Endothelial cell (in vitro differentiated cells): ENCODE results near the gene FAM3C. TPM values are rescaled to one million over a fixed set of nuclear protein-coding genes. Genes with fewer than 3 reads are reported as not detected.
"Not testable (repeated sequence)": the region's sequence is repeated elsewhere in the genome, so short reads cannot be mapped to it uniquely, and the experiment has no call there.

Experiments
- DNase-seq: peaks from one replicate; pipeline ENCODE4 v3.0.0; 2021; ENCODE audit warnings: low spot score
- H3K27ac Mint-ChIP-seq: one replicate; pipeline ENCODE4 v1.8.0; 2021; ENCODE audit warnings: mixed read lengths, inconsistent platforms; ENCODE audit not compliant: unreplicated experiment
- H3K27me3 Mint-ChIP-seq: one replicate; pipeline ENCODE4 v1.8.0; 2021; ENCODE audit warnings: mild to moderate bottlenecking, moderate library complexity, mixed read lengths, inconsistent platforms; ENCODE audit not compliant: unreplicated experiment
- H3K36me3 Mint-ChIP-seq: one replicate; pipeline ENCODE4 v1.8.0; 2021; ENCODE audit warnings: mild to moderate bottlenecking, low read depth, mixed read lengths, inconsistent platforms; ENCODE audit not compliant: unreplicated experiment
- H3K4me1 Mint-ChIP-seq: one replicate; pipeline ENCODE4 v1.8.0; 2021; ENCODE audit warnings: mild to moderate bottlenecking, mixed read lengths, inconsistent platforms; ENCODE audit not compliant: unreplicated experiment
- H3K4me3 Mint-ChIP-seq: one replicate; pipeline ENCODE4 v1.8.0; 2021; ENCODE audit warnings: mild to moderate bottlenecking, mixed read lengths, inconsistent platforms; ENCODE audit not compliant: unreplicated experiment
- H3K9me3 Mint-ChIP-seq: one replicate; pipeline ENCODE4 v1.8.0; 2021; ENCODE audit warnings: mixed read lengths, inconsistent platforms; ENCODE audit not compliant: unreplicated experiment
- CTCF ChIP-seq: fragments of 200-600 bp; sonication (generic); IDR thresholded peaks from one replicate; pipeline ENCODE4 v1.5.0; 2021; ENCODE audit warnings: antibody characterized with exemption; ENCODE audit not compliant: unreplicated experiment
- total RNA-seq: library from RNA; stranded (reverse); fragmentation: NEBNext Ultra II Directional; extraction: Animal tissue kit (Norgen Biotek cat#: 25700); gene quantifications from one replicate; pipeline ENCODE4 v1.2.1, GENCODE V29; 2021; ENCODE audit not compliant: unreplicated experiment

Gene FAM3C
- total RNA-seq, 1 donor from 2014 or later = 50.9 TPM

GRCh38 chr7:121327671-121328070, 68.4 kb downstream of the FAM3C start:
- TF ChIP-seq CTCF = no peak
- Mint-ChIP-seq H3K4me1 (peaks cover 3% of the 10 kb centered on the region), H3K36me3 (no peaks in the 10 kb centered on the region), H3K4me3 (no peak overlapping the region), H3K9me3 (no peaks in the 10 kb centered on the region), H3K27ac (no peak overlapping the region), H3K27me3 (peaks cover 12% of the 10 kb centered on the region)
- DNase-seq = no peak

- Mint-ChIP-seq H3K27me3 (peaks cover 7% of the 10 kb centered on the region), H3K9me3 (no peaks in the 10 kb centered on the region), H3K4me3 (no peak overlapping the region)
These were observed 72.4 kb downstream of the FAM3C start for GRCh38 chr7:121323515-121324302.

GRCh38 chr7:121322460-121322859, 73.6 kb downstream of the FAM3C start:
- Mint-ChIP-seq H3K36me3 (no peaks in the 10 kb centered on the region), H3K4me3 (no peak overlapping the region), H3K9me3 (no peaks in the 10 kb centered on the region), H3K27ac (no peak overlapping the region), H3K4me1 (peaks cover 5% of the 10 kb centered on the region), H3K27me3 (peaks cover 2% of the 10 kb centered on the region)
- TF ChIP-seq CTCF = no peak
- DNase-seq = no peak

More at GRCh38 chr7:121323515-121324302, 72.4 kb downstream of the FAM3C start:
- Mint-ChIP-seq H3K36me3 (no peaks in the 10 kb centered on the region), H3K27ac (no peak overlapping the region), H3K4me1 (peaks cover 5% of the 10 kb centered on the region)
- TF ChIP-seq CTCF = no peak
- DNase-seq = no peak

- DNase-seq, H3K27me3 Mint-ChIP-seq, H3K27ac Mint-ChIP-seq, H3K36me3 Mint-ChIP-seq, H3K9me3 Mint-ChIP-seq, H3K4me3 Mint-ChIP-seq, H3K4me1 Mint-ChIP-seq: not testable (repeated sequence)
These were observed 80.9 kb downstream of the FAM3C start for GRCh38 chr7:121315170-121315569.

GRCh38 chr7:121313793-121314676, 82.1 kb downstream of the FAM3C start:
- peaks cover 3% of the 10 kb centered on the region for H3K27me3 Mint-ChIP-seq
- no peaks in the 10 kb centered on the region for H3K36me3 Mint-ChIP-seq
- H3K9me3 Mint-ChIP-seq = no peaks in the 10 kb centered on the region
- H3K4me3 Mint-ChIP-seq = no peak overlapping the region
- H3K27ac Mint-ChIP-seq = no peak overlapping the region
- no peaks in the 10 kb centered on the region for H3K4me1 Mint-ChIP-seq
- TF ChIP-seq CTCF = no peak
- no peak for DNase-seq
